ENCODE data around the gene THBS2.

The THBS2 gene

DNA sequence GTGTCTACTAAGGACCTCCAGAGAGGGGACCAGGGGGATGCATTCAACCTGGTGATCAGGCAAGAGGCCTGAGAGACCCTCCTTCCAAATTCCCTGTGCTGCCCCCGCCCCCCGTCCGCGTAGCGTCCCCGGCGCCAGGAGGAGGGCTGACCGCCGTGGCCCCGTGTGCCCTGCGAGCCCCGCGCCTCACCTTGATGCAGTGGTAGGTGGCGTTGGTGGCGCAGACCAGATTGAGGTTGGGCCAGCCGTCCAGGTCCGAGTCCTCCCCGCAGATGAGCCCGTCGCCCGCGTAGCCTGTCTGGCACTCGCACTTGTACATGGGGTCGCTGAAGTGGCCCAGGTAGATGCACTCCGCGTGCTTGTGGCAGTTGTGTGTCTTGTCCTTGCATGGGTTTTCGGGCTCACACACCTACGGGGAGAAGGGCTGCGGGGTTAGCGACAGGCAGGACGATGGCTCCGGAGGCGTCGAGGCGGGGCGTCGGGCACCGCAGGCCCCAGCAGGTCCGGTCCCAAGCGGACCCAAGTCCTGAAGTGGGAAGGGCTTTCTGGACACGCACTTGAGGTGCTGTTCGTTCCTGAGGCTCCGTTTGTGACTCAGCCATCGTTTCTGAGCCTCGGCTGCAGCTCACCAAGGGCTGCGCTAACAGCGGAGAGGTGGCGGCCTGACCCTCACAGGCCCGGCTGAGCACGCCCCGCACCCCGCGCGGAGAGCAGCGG lies 21.7 kb downstream of the THBS2 start:
- no peak overlapping the region for H3K9ac ChIP-seq (ENCODE audit: low read length)
- H2AFZ ChIP-seq (ENCODE audit: low read length) = no peak overlapping the region
- no peaks in the 10 kb centered on the region for H3K36me3 ChIP-seq (replicated peaks; ENCODE audit: insufficient read depth, low read length)
- no peaks in the 10 kb centered on the region for H3K4me1 ChIP-seq (ENCODE audit: low read length)
- no peak overlapping the region for H3K4me2 ChIP-seq (ENCODE audit: low read depth, low read length)
- no peaks in the 10 kb centered on the region for H3K9me3 ChIP-seq (replicated peaks; ENCODE audit: insufficient read depth, low read length)
- H3K4me3 ChIP-seq (ENCODE audit: low read length) = no peak overlapping the region
- TF ChIP-seq EZH2 (optimal IDR thresholded peaks at IDR 0.05; ENCODE audit: low read depth, low read length) = no peak
- TF ChIP-seq EZH2phosphoT487 (IDR thresholded peaks at IDR 0.05; ENCODE audit: low read length) = no peak
- TF ChIP-seq, protein P1, sequence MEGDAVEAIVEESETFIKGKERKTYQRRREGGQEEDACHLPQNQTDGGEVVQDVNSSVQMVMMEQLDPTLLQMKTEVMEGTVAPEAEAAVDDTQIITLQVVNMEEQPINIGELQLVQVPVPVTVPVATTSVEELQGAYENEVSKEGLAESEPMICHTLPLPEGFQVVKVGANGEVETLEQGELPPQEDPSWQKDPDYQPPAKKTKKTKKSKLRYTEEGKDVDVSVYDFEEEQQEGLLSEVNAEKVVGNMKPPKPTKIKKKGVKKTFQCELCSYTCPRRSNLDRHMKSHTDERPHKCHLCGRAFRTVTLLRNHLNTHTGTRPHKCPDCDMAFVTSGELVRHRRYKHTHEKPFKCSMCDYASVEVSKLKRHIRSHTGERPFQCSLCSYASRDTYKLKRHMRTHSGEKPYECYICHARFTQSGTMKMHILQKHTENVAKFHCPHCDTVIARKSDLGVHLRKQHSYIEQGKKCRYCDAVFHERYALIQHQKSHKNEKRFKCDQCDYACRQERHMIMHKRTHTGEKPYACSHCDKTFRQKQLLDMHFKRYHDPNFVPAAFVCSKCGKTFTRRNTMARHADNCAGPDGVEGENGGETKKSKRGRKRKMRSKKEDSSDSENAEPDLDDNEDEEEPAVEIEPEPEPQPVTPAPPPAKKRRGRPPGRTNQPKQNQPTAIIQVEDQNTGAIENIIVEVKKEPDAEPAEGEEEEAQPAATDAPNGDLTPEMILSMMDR (IDR thresholded peaks at IDR 0.05; ENCODE audit: low read length) = no peak
- no peaks in the 10 kb centered on the region for H3K79me2 ChIP-seq (ENCODE audit: low read length)
- no peaks in the 10 kb centered on the region for H4K20me1 ChIP-seq (ENCODE audit: insufficient read depth, low read length)
- no peaks in the 10 kb centered on the region for H3K27me3 ChIP-seq (replicated peaks; ENCODE audit: insufficient read depth, low read length)
- DNase-seq = no peak
- no peaks in the 10 kb centered on the region for H3F3A ChIP-seq (ENCODE audit: insufficient read depth, low read length)
- no peaks in the 10 kb centered on the region for H3K9me2 ChIP-seq (replicated peaks; ENCODE audit: insufficient read depth, low read length)
- no peak overlapping the region for H3K27ac ChIP-seq (ENCODE audit: low read length)

- no peaks in the 10 kb centered on the region for H3F3A ChIP-seq (ENCODE audit: insufficient read depth, low read length)
- H3K4me3 ChIP-seq (ENCODE audit: low read length) = no peak overlapping the region
- H3K9me2 ChIP-seq (replicated peaks; ENCODE audit: insufficient read depth, low read length) = no peaks in the 10 kb centered on the region
- H3K27ac ChIP-seq (ENCODE audit: low read length) = no peak overlapping the region
- H3K36me3 ChIP-seq (replicated peaks; ENCODE audit: insufficient read depth, low read length) = no peaks in the 10 kb centered on the region
- no peaks in the 10 kb centered on the region for H3K9me3 ChIP-seq (replicated peaks; ENCODE audit: insufficient read depth, low read length)
- H3K9ac ChIP-seq (ENCODE audit: low read length) = no peak overlapping the region
- TF ChIP-seq EZH2phosphoT487 (IDR thresholded peaks at IDR 0.05; ENCODE audit: low read length) = no peak
- TF ChIP-seq, protein P1 (IDR thresholded peaks at IDR 0.05; ENCODE audit: low read length) = no peak
- TF ChIP-seq EZH2 (optimal IDR thresholded peaks at IDR 0.05; ENCODE audit: low read depth, low read length) = no peak
- no peaks in the 10 kb centered on the region for H3K79me2 ChIP-seq (ENCODE audit: low read length)
- no peaks in the 10 kb centered on the region for H3K27me3 ChIP-seq (replicated peaks; ENCODE audit: insufficient read depth, low read length)
- H3K4me2 ChIP-seq (ENCODE audit: low read depth, low read length) = no peak overlapping the region
- no peak overlapping the region for H2AFZ ChIP-seq (ENCODE audit: low read length)
- no peak for DNase-seq
- H3K4me1 ChIP-seq (ENCODE audit: low read length) = no peaks in the 10 kb centered on the region
- no peaks in the 10 kb centered on the region for H4K20me1 ChIP-seq (ENCODE audit: insufficient read depth, low read length)
These were observed 22.5 kb downstream of the THBS2 start for GRCh38 chr6:169230946-169231789.

GRCh38 chr6:169230322-169230665 lies 23.4 kb downstream of the THBS2 start:
- Histone ChIP-seq H3K4me1 (ENCODE audit: low read length) (no peaks in the 10 kb centered on the region), H3K27me3 (replicated peaks; ENCODE audit: insufficient read depth, low read length) (no peaks in the 10 kb centered on the region), H3F3A (ENCODE audit: insufficient read depth, low read length) (no peaks in the 10 kb centered on the region), H4K20me1 (ENCODE audit: insufficient read depth, low read length) (no peaks in the 10 kb centered on the region), H3K4me3 (ENCODE audit: low read length) (no peak overlapping the region), H3K4me2 (ENCODE audit: low read depth, low read length) (no peak overlapping the region), H3K9ac (ENCODE audit: low read length) (no peak overlapping the region), H2AFZ (ENCODE audit: low read length) (no peak overlapping the region), H3K79me2 (ENCODE audit: low read length) (no peaks in the 10 kb centered on the region), H3K9me2 (replicated peaks; ENCODE audit: insufficient read depth, low read length) (no peaks in the 10 kb centered on the region), H3K27ac (ENCODE audit: low read length) (no peak overlapping the region), H3K9me3 (replicated peaks; ENCODE audit: insufficient read depth, low read length) (no peaks in the 10 kb centered on the region), H3K36me3 (replicated peaks; ENCODE audit: insufficient read depth, low read length) (no peaks in the 10 kb centered on the region)
- TF ChIP-seq EZH2 (optimal IDR thresholded peaks at IDR 0.05; ENCODE audit: low read depth, low read length) = no peak
- TF ChIP-seq EZH2phosphoT487 (IDR thresholded peaks at IDR 0.05; ENCODE audit: low read length) = no peak
- TF ChIP-seq, protein P1 (IDR thresholded peaks at IDR 0.05; ENCODE audit: low read length) = no peak
- DNase-seq = no peak
